UCSD-AML1 (cell line): ENCODE results near the gene INPP5A.
"Not testable (repeated sequence)": the region's sequence is repeated elsewhere in the genome, so short reads cannot be mapped to it uniquely, and the experiment has no call there.

Experiments used
- DNase-seq: peaks from one replicate; lab custom pipeline; 2025; ENCODE audit not compliant: unreplicated experiment; lab: John Stamatoyannopoulos, UW

The INPP5A gene

DNA sequence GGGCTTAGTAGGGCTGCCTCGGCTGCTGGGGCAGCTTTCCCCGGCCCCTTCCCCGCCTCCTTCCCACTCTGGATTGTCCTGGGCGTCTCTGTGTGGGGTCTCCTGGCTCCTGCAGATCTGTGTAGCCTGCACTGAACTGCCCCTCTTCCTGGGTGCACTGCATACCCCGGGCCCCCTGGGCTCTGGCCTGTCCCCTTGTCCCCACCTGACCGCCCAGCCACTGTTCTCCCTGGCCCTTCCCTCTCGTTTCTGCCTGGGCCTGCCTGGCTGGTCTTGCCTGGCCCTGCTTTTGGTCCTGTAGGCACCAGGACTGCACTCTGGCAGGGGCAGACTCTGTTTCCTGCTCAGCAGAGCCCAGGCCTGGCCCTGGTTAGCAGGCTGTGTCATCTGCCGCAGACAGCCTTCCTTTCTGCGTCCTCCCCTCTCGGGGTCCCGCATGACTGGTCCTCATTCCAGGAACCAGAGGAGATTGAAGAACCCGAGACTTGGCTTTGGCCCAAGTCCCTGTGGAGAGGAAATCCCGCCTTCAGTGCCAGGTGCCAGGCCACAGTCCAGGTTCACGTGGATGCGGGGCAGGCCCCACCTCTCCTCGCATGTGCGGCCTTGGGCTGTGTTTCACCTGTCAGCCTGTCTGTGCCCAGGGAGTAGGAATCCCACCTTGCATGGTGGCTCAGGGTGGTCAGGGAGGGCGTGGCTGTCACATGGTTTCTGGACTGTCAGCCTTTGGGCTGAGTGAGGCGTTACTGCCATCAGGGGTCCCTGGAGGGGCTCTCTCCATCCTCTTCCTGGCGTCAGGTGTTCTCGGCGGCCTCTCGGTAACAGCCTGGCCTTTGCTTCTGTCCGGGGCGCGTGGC, 9.2 kb downstream of the INPP5A start:
- peak; percentile 49 for DNase-seq

DNA sequence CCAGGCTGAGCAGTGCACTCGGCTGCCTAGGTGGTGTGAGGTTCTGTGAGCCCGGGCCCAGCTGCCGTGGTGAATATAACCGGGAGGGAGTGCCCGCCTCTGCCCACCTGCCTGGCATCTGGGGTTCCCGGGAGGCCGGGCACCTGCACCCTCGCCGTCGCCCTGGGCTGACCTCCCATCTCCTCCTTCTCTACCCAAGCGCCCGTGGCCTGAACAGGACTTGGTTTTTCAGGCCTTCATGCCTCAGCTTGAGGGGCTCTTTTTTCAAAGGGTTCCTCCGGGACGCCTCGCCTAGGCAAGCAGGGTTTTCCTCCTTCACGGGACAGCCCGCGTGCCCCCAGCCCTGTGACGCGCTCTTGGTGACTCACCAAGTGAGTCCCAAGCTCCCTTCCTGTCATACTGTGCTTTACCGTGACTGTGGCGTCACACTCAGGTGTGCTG, 9.9 kb downstream of the INPP5A start:
- no peak for DNase-seq

DNA sequence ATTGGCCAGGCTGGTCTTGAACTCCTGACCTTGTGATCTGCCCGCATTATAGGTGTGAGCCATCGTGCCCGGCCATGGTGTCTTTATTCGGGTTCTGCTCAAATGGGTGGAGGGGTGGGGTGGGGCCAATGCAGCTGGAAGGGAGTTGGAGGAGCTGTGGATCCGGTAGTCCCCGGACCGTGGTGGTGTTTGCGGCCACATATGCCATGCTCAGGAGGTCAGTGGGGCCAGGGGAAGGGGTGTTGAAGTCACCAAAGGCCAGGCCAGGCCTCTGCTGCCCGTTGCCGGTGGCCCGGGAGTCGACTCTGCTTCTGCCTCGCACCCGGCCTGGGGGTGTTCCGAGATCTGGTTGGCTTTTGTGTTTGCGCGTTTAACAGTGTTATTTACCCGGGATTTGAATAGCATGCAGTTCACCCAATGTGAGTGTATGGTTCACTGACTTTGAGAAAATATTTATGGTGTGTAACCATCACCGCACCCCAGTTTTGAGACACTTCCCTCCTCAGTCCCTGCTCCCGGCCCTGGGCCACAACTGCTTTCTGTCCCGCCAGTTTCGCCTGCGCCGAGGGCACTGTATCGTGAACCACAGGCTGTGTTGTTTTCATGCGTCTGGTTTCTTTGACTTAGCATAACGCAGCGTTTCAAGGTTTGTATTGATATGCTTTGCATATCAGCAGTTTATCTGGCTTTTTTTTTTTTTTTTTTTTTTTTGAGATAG, 10.7 kb downstream of the INPP5A start:
- DNase-seq = no peak

DNA sequence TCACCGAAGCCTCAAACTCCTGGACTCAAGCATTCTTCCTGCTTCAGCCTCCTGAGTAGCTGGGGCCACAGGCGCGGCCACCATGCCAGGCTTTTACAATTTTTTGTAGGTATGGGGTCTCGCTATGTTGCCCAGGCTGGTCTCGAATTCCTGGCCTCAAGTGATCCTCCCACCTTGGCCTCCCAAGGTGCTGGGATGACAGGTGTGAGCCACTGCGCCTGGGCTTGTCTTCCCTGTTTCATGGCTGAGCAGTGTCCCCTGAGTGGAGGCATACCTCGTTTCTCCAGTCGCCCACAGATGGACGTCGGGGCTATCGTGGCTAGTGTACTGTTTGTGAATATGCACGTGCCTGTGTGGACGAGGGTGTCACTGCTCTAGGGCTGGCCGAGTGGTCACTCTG, 11.3 kb downstream of the INPP5A start:
- DNase-seq = no peak

DNA sequence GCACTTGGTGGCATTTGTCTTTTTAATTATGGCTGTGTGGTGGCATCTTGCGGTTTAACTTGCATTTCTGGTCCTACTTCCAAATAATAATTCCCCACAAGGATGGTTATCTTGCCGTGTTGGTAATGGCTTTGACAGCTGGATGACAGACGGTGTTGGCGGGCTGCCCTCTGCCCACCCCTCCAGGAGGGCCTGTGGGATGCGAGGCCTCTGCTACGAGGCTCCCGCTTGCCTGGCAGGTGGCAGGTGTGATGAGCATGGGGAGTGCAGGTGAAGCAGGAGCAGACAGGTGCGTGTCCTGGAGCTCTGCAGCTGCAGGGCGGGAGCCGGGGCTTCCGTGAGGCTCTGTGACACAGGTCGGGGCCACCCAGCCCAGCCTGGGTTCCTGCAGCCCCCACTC, 11.8 kb downstream of the INPP5A start:
- DNase-seq = no peak

DNA sequence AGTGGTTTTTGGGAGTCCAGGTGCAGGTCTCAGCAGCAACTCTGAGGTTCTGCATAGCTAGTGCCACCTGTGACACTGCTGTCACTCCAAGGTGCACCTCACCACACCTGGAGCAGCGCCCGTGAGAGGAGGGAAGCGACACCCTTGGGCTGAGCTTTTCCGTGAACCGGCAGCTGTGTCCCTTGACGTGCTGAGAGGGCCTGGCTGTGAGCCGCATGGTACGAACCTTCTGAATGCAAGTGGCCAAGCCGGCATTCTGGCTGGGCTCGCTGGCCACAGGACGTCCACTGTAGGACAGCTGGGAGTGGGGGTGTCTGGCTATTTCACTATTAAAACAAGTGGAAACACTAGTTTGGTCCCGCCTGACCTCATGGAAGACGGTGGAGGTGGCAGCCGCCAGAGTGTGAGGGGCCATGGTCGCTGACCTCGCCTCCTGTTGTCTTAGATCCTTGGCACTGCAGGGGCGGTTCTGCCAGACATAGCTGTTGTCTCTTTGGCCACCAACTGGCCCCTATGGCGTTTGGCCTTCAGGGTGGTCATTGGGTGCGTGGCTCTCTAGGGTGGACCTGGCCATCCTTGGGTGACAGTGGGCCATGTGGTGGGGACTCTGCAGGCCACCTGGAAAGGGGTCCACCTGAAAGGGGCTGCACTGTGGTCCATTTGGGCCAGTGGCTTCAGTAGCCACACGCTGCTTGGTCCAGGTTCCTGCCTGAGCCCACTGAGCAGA, 12.9 kb downstream of the INPP5A start:
- DNase-seq = no peak

DNA sequence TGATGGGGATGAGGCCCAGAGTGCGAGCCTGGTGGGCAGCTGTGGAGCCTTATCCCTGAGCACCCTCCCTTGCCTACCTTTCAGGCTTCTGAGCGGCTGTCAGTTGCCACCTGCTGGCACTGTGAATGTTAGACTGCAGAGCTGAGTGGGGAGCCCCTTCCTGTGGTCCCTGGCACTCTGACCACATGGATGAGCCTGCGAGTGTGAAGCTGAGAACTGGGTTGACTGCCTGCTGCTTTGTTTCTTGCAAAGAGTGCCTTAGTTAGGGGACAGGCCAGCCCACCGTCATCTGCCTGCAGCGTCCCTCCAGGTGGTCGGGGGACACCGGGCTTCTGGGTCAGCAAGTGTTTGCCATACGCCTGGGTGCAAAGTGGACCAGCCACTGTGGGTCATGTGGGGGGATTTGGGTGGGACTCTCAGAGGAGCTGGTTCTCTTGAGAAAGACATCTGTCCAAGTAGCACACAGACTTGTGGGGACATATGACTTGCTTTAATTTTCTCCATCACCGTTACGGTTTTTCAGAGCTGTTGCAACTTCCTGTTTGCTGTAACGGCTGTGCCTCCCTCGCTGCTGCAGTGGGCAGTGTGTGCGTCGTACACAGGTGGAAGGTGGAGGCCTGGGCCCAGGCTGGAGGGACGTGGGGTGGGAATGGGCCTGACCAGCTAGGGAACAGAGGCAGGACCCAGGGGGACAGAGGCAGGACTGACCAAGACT, 13.7 kb downstream of the INPP5A start:
- peak; percentile 67 for DNase-seq

DNA sequence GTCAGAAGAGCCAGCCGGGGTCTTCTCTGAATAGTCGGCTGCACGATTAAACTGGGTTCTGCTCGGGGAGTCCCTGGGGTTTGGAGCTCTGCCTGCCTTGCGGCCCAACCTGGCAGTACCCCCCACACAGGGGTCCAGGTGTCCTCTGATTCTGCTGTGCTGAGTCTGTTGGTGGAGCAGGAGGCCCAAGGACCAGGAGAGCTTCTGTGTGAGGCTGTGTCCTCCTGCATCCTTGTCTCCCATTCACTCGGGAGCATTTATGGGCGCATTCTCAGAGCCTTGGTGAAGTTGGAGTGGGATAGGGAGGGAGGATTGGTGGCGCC, 14.2 kb downstream of the INPP5A start:
- DNase-seq = no peak

DNA sequence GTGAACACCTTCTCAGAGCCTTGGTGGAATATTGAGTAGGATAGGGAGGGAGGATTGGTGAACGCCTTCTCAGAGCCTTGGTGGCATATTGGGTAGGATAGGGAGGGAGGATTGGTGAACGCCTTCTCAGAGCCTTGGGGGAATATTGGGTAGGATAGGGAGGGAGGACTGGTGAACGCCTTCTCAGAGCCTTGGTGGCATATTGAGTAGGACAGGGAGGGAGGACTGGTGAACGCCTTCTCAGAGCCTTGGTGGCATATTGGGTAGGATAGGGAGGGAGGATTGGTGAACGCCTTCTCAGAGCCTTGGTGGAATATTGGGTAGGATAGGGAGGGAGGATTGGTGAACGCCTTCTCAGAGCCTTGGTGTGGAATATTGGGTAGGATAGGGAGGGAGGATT, 15.0 kb downstream of the INPP5A start:
- not testable (repeated sequence) for DNase-seq

DNA sequence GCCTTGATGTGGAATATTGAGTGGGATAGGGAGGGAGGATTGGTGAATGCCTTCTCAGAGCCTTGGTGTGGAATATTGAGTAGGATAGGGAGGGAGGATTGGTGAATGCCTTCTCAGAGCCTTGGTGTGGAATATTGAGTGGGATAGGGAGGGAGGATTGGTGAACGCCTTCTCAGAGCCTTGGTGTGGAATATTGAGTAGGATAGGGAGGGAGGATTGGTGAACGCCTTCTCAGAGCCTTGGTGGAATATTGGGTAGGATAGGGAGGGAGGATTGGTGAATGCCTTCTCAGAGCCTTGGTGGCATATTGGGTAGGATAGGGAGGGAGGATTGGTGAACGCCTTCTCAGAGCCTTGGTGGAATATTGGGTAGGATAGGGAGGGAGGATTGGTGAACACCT, 16.0 kb downstream of the INPP5A start:
- not testable (repeated sequence) for DNase-seq

DNA sequence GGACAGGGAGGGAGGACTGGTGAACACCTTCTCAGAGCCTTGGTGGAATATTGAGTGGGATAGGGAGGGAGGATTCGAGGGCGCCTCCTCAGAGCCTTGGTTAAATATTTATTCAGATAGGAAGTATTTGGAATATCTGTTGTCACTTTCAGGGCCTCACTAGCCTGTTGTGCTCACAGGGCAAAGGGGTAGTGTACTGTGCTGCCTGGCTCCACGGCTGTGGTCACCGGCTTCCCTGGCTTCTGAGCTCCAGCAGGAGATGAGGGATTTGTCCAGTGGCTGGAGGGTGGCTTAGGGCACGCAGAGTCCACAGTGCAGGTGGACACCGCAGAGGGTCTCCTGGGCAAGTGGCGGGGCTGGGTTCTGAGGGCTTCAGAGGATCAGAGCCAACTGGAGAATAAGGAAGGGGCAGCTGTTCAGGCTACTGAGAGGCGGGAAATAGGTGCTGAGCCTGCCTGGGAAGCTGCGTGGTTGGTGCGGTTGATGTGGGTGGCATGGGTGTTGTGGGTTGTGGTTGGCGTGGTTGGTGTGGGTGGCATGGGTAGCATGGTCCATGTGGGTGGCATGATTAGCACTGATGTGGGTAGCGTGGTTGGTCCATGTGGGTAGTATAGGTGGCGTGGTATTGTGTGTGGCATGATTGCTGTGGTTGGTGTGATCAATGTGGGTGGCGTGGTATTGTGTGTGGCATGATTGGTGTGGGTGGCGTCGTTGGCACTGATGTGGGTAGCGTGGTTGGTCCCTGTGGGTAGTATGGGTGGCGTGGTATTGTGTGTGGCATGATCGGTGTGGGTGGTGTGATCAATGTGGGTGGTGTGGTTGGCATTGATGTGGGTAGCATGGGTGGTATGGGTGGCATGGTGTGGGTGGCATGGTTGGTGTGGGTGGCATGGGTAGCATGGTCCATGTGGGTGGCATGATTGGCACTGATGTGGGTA, 16.7 kb downstream of the INPP5A start:
- DNase-seq = no peak

DNA sequence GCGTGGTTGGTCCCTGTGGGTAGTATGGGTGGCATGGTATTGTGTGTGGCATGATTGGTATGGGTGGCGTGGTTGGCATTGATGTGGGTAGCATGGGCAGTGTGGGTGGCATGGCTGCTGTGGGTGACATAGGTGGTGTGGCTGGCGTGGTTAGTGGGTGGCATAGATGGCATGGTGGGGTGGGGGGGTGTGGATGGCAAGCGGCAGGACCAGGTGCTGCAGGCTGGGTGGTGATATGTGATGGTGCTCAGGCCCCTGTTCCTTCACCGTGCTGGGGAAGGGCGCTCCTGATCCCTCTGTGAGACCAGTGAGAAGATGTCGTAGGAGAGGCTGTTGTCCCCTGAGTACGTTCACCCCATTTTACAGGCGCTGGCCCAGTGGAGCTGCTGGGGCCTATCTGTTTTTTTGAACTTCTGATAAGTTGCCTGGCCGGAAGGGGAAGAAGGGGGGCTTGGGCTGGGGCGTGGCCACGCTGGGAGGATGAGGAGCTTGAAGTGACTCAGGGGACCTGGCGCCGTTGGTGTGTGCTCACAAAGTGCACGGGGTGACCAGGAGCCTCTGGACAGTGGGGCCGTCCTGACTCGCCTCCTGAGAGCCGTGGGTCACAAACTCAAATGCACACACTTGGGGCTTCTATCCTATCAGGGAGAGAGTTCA, 17.5 kb downstream of the INPP5A start:
- peak; percentile 51 for DNase-seq

DNA sequence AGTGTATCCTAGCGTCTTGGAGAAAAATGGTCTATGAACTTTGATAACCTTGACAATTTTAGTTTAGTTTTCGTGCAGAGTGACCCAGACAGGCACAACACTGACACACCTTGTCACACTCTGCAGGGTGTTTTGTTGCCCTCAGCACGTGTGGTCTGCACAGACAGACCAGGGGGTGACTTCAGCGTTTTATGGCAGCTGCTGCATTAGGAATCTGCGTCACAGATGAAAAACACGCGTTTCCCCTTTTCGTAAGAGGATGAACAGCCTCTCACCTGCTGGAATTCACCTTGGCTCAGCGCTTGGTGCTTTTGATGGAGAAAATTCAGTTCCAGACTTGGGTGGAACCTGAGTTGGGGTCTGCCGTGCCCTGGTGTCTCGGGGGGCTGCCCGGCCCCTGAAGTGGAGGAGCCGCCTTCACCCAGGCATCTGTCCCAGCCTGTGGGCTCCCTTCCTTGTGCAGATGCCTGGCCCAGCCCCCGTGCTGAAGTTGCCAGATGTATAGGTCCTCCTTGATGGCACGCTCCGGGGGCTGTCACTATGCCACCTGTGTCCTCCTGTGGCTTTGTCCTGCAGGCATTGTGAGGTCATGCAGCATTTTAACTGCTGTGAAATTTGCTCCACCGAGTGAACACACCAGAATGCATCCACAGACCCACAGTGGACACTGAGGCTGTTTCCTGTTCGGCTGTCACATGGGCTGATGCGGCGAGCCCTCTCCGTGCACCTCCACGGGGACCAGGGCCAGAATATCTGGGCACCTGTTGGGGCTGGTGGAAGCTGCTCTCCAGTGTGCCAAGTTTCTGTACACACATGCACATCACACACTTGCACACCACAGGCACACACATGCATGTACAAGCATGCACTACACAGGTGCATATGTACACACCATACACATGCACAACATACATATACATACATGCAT, 18.3 kb downstream of the INPP5A start:
- no peak for DNase-seq

DNA sequence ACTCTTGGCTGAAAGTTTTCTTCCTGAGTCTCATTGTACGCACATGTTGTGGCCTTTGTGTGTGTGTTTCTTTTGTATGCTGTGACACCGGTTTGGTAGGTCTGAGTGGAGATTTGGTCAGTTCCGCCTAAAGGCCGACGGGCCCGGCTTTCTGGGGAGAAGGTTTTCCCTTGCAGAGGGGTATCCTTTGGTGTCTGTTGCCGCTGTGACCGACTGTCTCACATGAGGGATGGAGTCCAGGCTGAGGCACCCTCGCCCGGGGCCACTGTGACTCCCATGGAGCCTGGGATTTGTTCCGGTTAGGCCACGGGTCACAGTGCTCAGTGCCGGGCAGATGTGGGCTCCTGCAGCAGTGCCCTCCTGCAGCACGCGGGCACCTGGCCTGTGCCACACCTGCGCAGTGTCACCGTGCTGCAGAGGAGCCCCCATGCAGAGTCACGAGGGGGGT, 19.4 kb downstream of the INPP5A start:
- DNase-seq = no peak

DNA sequence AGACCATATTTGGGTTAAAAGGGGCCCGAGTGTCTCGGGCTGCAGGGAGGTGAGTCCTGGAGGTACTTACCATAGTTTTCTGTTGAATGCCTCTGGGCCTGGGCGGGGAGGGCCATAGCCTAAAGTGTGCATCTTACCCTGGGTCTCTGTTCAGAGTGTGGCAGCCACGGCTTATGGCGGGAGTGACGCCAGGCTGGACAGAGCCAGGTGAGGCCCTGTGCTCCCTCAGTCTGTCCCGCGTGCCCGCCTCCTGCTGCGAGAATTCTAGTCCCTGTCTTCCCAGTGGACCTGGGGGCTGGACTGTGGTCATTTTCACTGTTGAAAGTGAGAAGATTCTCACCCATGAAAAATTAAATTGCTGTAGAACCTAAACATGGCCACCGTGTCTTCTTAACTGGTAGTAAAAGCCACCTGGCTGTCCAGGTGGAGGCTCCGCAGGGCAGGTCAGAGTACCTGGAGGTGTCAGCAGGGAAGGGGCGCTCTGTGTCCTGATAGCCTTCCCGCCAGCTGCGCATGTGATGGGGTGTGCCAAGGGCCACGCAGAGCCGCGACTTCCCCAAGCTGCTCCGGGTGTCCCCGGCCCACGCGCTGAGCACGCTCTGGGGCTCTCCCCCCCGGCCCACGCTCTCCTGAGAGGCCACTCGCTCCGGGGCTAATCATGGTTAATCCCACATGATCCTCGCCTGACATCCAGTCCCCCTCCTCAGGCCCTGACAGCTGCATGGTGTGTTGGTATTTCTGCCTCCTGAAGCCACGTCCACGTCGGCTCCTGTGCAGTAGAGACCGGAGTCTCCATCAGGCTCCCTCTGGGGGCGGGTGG, 20.3 kb downstream of the INPP5A start:
- no peak for DNase-seq

DNA sequence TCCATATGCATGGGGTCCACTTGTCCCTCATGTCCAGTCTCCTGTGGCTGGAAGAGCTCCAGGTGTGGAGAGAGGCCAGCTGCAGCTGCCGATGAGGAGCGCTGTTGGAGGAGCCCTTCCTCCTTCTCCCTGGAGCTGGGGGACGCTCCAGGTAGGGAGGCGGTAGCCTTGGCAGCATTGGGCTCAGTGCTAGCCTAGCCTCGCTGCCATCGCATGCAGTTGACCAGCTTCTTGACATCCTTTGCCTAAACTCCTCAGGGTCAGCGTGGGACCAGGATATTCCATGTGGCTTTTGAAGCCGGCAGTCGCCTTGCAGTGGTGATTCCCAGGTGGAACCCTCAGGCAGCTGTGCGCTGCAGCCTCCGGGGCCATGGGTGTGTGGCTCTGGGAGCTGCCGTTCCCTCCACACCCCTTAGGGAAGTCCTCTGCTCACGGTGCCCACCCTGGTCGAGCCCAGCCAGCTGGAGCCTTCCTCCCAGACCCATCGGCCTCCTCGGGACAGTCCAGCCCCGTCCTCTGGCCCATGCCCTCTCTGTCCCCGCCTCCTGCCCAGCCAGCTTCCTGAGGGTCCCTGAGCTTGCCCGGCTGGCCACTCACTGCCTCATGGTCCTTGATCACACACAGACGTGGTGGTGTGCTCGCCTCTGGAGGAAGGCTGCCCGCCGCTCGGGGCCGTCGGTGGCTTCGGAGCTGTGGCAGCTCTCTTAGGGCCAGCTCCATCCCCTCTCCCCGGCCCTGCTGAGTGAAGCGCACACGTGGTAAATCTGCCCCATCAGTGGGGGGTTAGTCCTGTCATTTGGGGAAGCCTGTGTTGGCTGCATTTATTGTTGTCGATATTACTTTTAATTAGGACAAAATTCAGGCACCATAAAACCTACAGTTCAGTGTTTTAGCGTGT, 21.2 kb downstream of the INPP5A start:
- DNase-seq = no peak

DNA sequence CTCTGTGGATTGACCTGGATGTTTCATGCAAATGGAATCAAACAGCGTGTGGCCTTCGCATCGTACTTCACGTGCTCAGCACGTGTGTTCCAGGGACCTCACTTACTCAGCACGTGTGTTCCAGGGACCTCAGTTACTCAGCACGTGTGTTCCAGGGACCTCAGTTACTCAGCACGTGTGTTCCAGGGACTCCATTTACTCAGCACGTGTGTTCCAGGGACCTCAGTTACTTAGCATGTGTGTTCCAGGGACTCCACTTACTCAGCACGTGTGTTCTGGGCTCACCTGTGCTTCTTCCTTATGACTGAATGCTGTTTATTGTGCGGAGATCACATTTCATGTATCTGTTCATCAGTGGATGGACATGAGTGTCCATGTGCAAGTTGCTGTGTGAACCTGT, 22.0 kb downstream of the INPP5A start:
- no peak for DNase-seq
